ENCODE measurements around the gene NCS1. TPM values are rescaled to one million over a fixed set of nuclear protein-coding genes. Genes with fewer than 3 reads are reported as not detected.

Gene NCS1
- total and polyA plus RNA-seq, 2 of the 8 experiments (the other 6 are each of a cell fraction or from before 2014, with no cell fraction given) = 34.7 to 47.6 TPM

DNA sequence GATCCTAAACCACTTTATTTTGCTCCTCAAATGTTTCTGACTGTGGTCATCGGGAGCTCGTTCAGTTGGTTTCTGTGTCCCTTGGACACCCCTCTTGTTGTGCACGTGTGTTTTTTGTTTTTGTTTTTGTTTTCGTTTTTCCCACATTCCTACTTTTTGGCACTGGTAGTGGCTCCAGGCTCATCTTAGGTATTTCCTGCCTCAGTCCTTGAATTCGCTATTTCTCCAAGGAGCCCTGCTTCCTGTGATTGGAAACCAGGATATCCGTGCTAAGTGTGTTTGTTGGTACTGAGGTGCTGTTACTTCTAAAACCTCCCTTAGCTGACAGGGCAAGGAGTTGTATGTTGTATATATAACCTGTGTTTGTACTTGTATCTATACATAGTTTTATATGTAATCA is 99.3 kb downstream of the NCS1 start:
- peaks cover under 1% of the 10 kb centered on the region; the same call in 1 of the 2 replicates for H3K23me2 ChIP-seq (ENCODE audit: low read depth, low read length)
- H3K9ac ChIP-seq (replicated peaks in 1 of 4; ENCODE audit: extremely low read depth in 1 of 4, low read depth in 3 of 4, low read length in 3 of 4) = no peak overlapping the region
- no peak overlapping the region for H3K27ac ChIP-seq (ENCODE audit: low read depth, low read length)
- H3K27me3 ChIP-seq (replicated peaks in 1 of 4; ENCODE audit: control insufficient read depth in 3 of 4, extremely low read depth in 1 of 4, insufficient read depth in 3 of 4, low read length in 3 of 4) = peaks cover 0 to 5% (median 4%) of the 10 kb centered on the region in 4 experiments; a peak in 6 of 7 replicates
- no peak overlapping the region for H3K14ac ChIP-seq (ENCODE audit: insufficient read length)
- H3K23ac ChIP-seq (ENCODE audit: insufficient read length) = no peak overlapping the region
- no peaks in the 10 kb centered on the region for H3K9me3 ChIP-seq (ENCODE audit: insufficient read depth in 2 of 2, low read depth in 1 of 2, low read length in 1 of 2)
- H4K91ac ChIP-seq (replicated peaks; ENCODE audit: insufficient read length, low read length) = no peak overlapping the region
- no peak overlapping the region for H3K56ac ChIP-seq (replicated peaks; ENCODE audit: insufficient read length, low read depth, low read length)
- FAIRE-seq (no peak), DNase-seq (ENCODE audit: low read depth in 1 of 2, low spot score in 2 of 2) (no peak)
- no peak overlapping the region for H2BK20ac ChIP-seq (ENCODE audit: low read length)
- CTCF ChIA-PET (ENCODE audit: partially characterized antibody) = interaction anchor here (0.6 to 3.7 kb wide), 9 partner anchors 8 to 200 kb away, joined by 3 to 16 read pairs (median 3); no protein-coding TSS in a partner anchor
- no peak overlapping the region for H3K4me2 ChIP-seq (ENCODE audit: insufficient read depth in 1 of 2, low read depth in 2 of 2, low read length in 2 of 2)
- no peak overlapping the region for H2BK120ac ChIP-seq (replicated peaks; ENCODE audit: low read depth, low read length)
- H3K4me3 ChIP-seq (ENCODE audit: extremely low read depth in 1 of 4, insufficient read depth in 2 of 4, low read depth in 3 of 4, low read length in 4 of 4) = no peak overlapping the region
- H2BK5ac ChIP-seq (ENCODE audit: low read depth, low read length) = no peak overlapping the region
- no peak overlapping the region for H2AFZ ChIP-seq (ENCODE audit: low read length)
- no peaks in the 10 kb centered on the region; the same call in 1 of the 2 replicates for H3K79me1 ChIP-seq (ENCODE audit: low read depth, low read length)
- no peak overlapping the region for H2BK15ac ChIP-seq (ENCODE audit: low read length)
- 84% methylated on average over 6 of the region's 6 CpGs; no CpG with 5 or more reads in 1 of the 2 experiments for WGBS, 2 experiments (ENCODE audit: extremely low coverage in 1 of 2, insufficient coverage in 1 of 2, insufficient read length in 1 of 2, insufficient replicate concordance in 2 of 2, low coverage in 1 of 2, low lambda C conversion rate in 2 of 2, missing lambda C conversion rate in 1 of 2)
- no peaks in the 10 kb centered on the region for H3K36me3 ChIP-seq (ENCODE audit: control insufficient read depth in 2 of 4, insufficient read depth in 4 of 4, low read length in 3 of 4)
- POLR2A ChIA-PET (ENCODE audit: partially characterized antibody) = interaction anchor here (1.5 kb wide), 1 partner anchor 17 kb away, joined by 4 read pairs; no protein-coding TSS in a partner anchor
- H2BK12ac ChIP-seq (ENCODE audit: low read depth, low read length) = no peak overlapping the region
- peaks cover 0 to under 1% of the 10 kb centered on the region in 2 experiments for H4K20me1 ChIP-seq (replicated peaks in 1 of 2; ENCODE audit: control insufficient read depth in 1 of 2, insufficient read depth in 2 of 2, low read length in 2 of 2)
- no peak overlapping the region for H2AK5ac ChIP-seq (ENCODE audit: low read depth, low read length)
- H4K5ac ChIP-seq (ENCODE audit: insufficient read length, low read depth, low read length) = no peak overlapping the region
- H3K4ac ChIP-seq (replicated peaks; ENCODE audit: insufficient read length, low read depth, low read length) = no peak overlapping the region
- H3K79me2 ChIP-seq (ENCODE audit: control insufficient read depth in 1 of 2, insufficient read depth in 2 of 2, low read length in 2 of 2) = peaks cover 0 to 22% of the 10 kb centered on the region in 2 experiments; a peak in 2 of 4 replicates
- no peak overlapping the region for H3K18ac ChIP-seq (ENCODE audit: extremely low read depth, low read length)
- no peak overlapping the region for H4K8ac ChIP-seq (ENCODE audit: extremely low read depth, insufficient read depth, low read length)
- peaks cover 8 to 18% (median 12%) of the 10 kb centered on the region in 4 experiments for H3K4me1 ChIP-seq (replicated peaks in 1 of 4; ENCODE audit: control insufficient read depth in 3 of 4, insufficient read depth in 4 of 4, low read length in 3 of 4)
- TF ChIP-seq TBP (IDR thresholded peaks at IDR 0.05; ENCODE audit: low read depth, low read length) (no peak), MAX (IDR thresholded peaks at IDR 0.05) (no peak), SP4 (IDR thresholded peaks at IDR 0.05; ENCODE audit: low read length) (no peak), ATF3 (IDR thresholded peaks at IDR 0.05; ENCODE audit: insufficient read depth, low read depth, low read length) (no peak), RBBP5 (IDR thresholded peaks at IDR 0.05; ENCODE audit: borderline replicate concordance, low read depth, low read length) (no peak), KDM5A (IDR thresholded peaks at IDR 0.05; ENCODE audit: low read length) (no peak)
- TF ChIP-seq, protein P1, sequence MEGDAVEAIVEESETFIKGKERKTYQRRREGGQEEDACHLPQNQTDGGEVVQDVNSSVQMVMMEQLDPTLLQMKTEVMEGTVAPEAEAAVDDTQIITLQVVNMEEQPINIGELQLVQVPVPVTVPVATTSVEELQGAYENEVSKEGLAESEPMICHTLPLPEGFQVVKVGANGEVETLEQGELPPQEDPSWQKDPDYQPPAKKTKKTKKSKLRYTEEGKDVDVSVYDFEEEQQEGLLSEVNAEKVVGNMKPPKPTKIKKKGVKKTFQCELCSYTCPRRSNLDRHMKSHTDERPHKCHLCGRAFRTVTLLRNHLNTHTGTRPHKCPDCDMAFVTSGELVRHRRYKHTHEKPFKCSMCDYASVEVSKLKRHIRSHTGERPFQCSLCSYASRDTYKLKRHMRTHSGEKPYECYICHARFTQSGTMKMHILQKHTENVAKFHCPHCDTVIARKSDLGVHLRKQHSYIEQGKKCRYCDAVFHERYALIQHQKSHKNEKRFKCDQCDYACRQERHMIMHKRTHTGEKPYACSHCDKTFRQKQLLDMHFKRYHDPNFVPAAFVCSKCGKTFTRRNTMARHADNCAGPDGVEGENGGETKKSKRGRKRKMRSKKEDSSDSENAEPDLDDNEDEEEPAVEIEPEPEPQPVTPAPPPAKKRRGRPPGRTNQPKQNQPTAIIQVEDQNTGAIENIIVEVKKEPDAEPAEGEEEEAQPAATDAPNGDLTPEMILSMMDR (IDR thresholded peaks at IDR 0.05; ENCODE audit: control extremely low read depth in 1 of 3, insufficient read depth in 1 of 3, low read depth in 1 of 3, low read length in 3 of 3) = no peak
- TF ChIP-seq, protein P2, sequence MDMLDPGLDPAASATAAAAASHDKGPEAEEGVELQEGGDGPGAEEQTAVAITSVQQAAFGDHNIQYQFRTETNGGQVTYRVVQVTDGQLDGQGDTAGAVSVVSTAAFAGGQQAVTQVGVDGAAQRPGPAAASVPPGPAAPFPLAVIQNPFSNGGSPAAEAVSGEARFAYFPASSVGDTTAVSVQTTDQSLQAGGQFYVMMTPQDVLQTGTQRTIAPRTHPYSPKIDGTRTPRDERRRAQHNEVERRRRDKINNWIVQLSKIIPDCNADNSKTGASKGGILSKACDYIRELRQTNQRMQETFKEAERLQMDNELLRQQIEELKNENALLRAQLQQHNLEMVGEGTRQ (IDR thresholded peaks at IDR 0.05; ENCODE audit: low read length) = no peak

All from H1 (cell line).